Measurements from ENCODE around the gene SKP2. TPM values are rescaled to one million over a fixed set of nuclear protein-coding genes. Genes with fewer than 3 reads are reported as not detected.
"Not testable (repeated sequence)": the region's sequence is repeated elsewhere in the genome, so short reads cannot be mapped to it uniquely, and the experiment has no call there.

The SKP2 gene
- 15.9 TPM for total RNA-seq

- DNase-seq (ENCODE audit: low spot score in 2 of 2) (peak; percentile 87 to 94), FAIRE-seq (no peak)
Measured at GRCh38 chr5:36151434-36152323, at the start of gene SKP2, which contains the start of gene LMBRD2. Gene SKP2 (plus strand): TSS chr5:36152111. CDS start chr5:36152263, 152 bp downstream. Gene LMBRD2 (minus strand): TSS chr5:36151887. CDS start chr5:36143349, 8,538 bp downstream.

DNA sequence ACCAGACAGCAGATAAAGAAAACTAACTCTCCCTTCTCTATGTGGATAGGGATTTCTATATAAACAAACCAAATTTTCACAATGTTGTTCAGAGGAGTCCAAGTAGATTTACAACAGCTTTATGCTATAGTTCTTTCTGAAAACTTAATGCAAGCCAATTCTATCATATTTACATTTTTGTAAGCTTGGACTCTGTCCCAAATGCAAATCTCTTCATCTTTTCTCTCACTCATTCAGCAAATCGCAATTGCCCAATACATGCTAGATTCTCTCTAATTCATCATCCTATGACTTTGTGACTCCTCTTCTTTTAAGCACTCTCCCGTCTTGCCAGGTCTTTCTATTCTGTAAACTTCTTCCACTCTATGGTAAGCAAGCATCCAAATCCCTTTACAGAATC lies 46.1 kb upstream of the SKP2 start:
- DNase-seq (ENCODE audit: low spot score in 2 of 2) (no peak), FAIRE-seq (no peak)

- peak; percentile 79 for FAIRE-seq
Measured at GRCh38 chr5:36108758-36109460, 43.0 kb upstream of the SKP2 start.

DNA sequence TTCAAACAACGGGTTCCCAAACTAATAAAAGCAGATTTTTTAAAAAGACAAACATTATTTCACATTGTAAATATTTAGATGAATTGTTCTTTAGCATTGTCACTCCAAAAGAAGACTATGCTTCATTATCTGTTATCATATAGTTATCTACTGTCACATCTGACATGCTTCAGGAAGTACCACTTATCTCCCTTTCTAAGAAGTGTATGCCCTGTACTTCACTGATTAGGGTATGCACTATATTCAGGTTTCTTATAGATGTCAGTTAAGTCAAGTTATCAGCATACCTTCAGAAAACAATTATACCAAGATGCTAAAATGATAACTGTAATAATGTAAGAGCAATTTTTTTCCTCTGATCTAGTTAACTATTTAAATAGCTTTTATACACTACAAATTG lies 40.7 kb upstream of the SKP2 start:
- DNase-seq (ENCODE audit: low spot score in 2 of 2) (no peak), FAIRE-seq (no peak)

More at GRCh38 chr5:36108758-36109460, 43.0 kb upstream of the SKP2 start:
- no peak for DNase-seq (ENCODE audit: low spot score in 2 of 2)

GRCh38 chr5:36125868-36126267 lies 26.0 kb upstream of the SKP2 start:
- no peak for FAIRE-seq

DNA sequence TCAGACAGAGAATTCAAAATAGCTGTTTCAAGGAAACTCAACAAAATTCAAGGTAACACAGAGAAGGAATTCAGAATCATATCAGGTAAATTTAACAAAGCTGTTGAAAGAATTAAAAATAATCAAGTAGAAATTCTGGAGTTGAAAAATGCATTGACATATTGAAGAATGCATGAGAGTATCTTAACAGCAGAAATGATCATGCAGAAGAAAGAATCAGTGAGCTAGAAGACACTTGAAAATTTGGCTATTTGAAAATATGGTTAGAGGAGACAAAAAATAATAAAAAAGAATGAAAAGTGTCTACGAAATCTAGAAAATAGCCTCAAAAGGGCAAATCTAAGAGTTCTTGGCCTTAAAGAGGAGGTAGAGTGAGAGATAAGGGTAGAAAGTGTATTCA lies 23.1 kb upstream of the SKP2 start:
- DNase-seq (ENCODE audit: low spot score in 2 of 2) (no peak), FAIRE-seq (no peak)

More at GRCh38 chr5:36125868-36126267, 26.0 kb upstream of the SKP2 start:
- DNase-seq (ENCODE audit: low spot score in 2 of 2), result no peak

DNA sequence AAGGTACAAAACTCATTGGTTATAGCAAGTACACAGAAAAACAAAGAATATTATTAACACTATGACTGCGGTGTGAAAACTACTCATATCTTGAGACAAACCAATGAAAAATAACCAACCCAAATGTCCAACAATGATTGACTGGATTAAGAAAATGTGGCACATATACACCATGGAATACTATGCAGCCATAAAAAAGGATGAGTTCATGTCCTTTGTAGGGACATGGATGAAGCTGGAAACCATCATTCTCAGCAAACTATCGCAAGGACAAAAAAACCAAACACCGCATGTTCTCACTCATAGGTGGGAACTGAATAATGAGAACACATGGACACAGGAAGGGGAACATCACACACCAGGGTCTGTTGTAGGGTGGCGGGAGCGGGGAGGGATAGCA lies 22.2 kb upstream of the SKP2 start:
- not testable (repeated sequence) for DNase-seq (ENCODE audit: low spot score in 2 of 2)

DNA sequence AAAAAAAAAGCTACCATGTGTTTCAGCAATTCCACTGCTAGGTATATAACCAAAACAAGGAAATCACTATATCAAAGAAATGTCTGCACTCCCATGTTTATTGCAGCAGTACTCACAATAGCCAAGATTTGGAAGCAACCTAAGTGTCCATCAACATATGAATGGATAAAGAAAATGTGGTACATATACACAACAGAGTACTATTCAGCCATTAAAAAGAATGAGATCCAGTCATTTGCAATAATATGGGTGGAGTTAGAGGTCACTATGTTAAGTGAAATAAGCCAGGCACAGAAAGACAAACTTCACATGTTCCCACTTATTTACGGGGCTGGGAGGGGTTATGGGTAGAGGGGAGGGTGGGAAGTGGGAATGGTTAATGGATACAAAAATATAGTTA lies 18.9 kb upstream of the SKP2 start:
- DNase-seq (ENCODE audit: low spot score in 2 of 2); FAIRE-seq: not testable (repeated sequence)

More for the DNA sequence above, 22.2 kb upstream of the SKP2 start:
- not testable (repeated sequence) for FAIRE-seq

- no peak for DNase-seq (ENCODE audit: low spot score in 2 of 2)
- no peak for FAIRE-seq
Measured at GRCh38 chr5:36135988-36136387, 15.9 kb upstream of the SKP2 start.

- DNase-seq (ENCODE audit: low spot score in 2 of 2), result no peak
- peak; percentile 88 for FAIRE-seq
Measured at GRCh38 chr5:36136581-36136980, 15.3 kb upstream of the SKP2 start.

GRCh38 chr5:36138900-36139683 lies 12.8 kb upstream of the SKP2 start:
- FAIRE-seq (no peak), DNase-seq (ENCODE audit: low spot score in 2 of 2) (no peak)

- no peak for FAIRE-seq
- DNase-seq (ENCODE audit: low spot score in 2 of 2), result no peak
Measured at GRCh38 chr5:36145311-36145710, 6.6 kb upstream of the SKP2 start.

GRCh38 chr5:36146390-36146789 lies 5.5 kb upstream of the SKP2 start:
- FAIRE-seq (no peak), DNase-seq (ENCODE audit: low spot score in 2 of 2) (no peak)

DNA sequence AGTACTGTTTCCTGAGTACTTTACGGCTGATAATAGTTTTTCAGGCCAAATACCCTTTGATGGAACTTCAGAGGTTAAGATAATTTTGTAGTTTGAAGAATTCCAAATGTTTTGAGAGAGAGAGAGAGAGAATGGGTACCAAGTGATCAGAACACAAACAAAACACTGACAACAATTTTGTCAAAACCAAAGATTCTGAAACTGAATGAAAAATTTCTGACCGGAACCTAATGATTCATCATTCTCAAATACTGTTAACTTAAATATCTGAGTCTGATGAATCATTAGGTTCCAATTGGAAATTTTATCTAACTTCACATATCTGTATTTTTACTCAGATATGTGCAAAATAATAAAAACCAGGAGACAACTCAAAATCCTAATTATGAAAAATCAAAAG lies 4.2 kb upstream of the SKP2 start:
- FAIRE-seq (no peak), DNase-seq (ENCODE audit: low spot score in 2 of 2) (no peak)

GRCh38 chr5:36150676-36151433 lies 1.1 kb upstream of the SKP2 start:
- DNase-seq (ENCODE audit: low spot score in 2 of 2) (peak; percentile 14 to 29), FAIRE-seq (no peak)

DNA sequence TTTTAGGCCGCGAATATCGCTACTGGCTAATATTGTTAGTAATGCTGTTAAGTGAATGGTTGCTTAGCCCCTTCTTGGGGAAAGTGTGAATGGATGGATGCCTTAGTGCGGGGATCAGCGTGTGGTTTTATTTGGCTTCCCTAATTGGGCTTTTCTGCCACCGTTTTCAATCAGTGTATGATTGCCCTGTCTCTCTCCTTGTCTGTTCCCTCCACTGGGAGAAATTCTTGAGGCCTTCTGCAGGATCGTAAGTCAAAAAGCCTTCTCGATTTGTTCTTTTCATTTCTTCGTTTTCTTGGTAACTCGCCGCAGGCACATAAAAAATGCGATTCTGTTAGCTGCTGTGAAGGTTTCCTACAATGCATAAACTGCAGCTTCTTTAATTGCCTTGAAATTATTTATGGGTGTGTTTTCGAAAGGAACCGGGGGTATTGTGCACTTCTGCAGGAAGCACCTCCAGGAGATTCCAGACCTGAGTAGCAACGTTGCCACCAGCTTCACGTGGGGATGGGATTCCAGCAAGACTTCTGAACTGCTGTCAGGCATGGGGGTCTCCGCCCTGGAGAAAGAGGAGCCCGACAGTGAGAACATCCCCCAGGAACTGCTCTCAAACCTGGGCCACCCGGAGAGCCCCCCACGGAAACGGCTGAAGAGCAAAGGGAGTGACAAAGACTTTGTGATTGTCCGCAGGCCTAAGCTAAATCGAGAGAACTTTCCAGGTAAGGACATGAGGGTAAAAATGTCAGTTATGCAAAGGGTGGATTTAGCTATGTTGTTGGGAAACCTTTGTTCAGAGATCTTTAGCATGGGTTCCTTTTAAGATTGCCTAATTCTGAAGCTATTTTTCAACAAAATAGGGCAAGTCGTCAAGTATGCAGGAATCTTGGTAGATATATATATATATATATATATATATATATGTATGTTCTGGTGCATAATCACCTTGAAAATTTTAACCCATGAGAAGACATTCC lies 700 bp downstream of the SKP2 start:
- FAIRE-seq, result no peak
- DNase-seq (ENCODE audit: low spot score in 2 of 2), result no peak

GRCh38 chr5:36153298-36153677 lies 1.4 kb downstream of the SKP2 start:
- DNase-seq (ENCODE audit: low spot score in 2 of 2) (no peak), FAIRE-seq (no peak)

- FAIRE-seq (no peak), DNase-seq (ENCODE audit: low spot score in 2 of 2) (no peak)
Measured at GRCh38 chr5:36153726-36154125, 1.8 kb downstream of the SKP2 start.

- DNase-seq (ENCODE audit: low spot score in 2 of 2) (no peak), FAIRE-seq (no peak)
Measured at GRCh38 chr5:36155291-36155690, 3.4 kb downstream of the SKP2 start.

Measured in frontal cortex (tissue), 4 donors.